ENCODE measurements around the gene MYO7B.

- no peak for TF ChIP-seq CTCF (IDR thresholded peaks at IDR 0.05)
- TF ChIP-seq POLR2A (IDR thresholded peaks at IDR 0.05): no peak
Measured at GRCh38 chr2:127511917-127512316, 23.6 kb upstream of the MYO7B start.
